Thyroid gland (tissue), 4 donors: Measurements from ENCODE around the gene NDUFV1.

Experiments
- POLR2A ChIP-seq, 2 donors: fragments of 450-650 bp; IDR thresholded peaks; one replicate each; pipeline ENCODE4 v1.6.1; 2017; ENCODE audit warnings: antibody characterized with exemption in 2 of 2, mild to moderate bottlenecking in 2 of 2, moderate library complexity in 1 of 2
- TF ChIP-seq, protein P1 (sequence below), 6 experiments: fragments of 200-600 bp in 3 of 6; fragments of 450-650 bp in 3 of 6; sonication (generic) in 3 of 6; IDR thresholded peaks; one replicate each; pipeline ENCODE4 v1.5.1; 2016 to 2019; ENCODE audit warnings: antibody characterized with exemption in 6 of 6, mild to moderate bottlenecking in 2 of 6, inconsistent platforms in 1 of 6, moderate library complexity in 1 of 6

DNA sequence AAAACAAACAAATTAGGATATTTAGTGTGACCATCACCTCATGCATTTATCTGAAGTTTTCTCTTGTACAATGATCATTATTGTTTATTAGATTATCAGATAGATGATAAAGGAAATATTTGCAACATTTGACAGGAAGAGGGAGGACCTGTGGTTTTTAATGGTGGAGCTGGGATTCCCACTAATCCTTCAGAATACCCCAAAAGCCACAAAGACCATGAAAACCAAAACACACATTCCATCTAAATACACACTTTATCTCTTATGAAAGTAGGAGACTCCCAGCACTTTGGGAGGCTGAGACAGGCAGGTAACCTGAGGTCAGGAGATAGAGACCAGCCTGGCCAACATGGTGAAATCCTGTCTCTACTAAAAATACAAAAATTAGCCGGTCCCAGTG is 7.6 kb upstream of the NDUFV1 start:
- TF ChIP-seq, protein P1, sequence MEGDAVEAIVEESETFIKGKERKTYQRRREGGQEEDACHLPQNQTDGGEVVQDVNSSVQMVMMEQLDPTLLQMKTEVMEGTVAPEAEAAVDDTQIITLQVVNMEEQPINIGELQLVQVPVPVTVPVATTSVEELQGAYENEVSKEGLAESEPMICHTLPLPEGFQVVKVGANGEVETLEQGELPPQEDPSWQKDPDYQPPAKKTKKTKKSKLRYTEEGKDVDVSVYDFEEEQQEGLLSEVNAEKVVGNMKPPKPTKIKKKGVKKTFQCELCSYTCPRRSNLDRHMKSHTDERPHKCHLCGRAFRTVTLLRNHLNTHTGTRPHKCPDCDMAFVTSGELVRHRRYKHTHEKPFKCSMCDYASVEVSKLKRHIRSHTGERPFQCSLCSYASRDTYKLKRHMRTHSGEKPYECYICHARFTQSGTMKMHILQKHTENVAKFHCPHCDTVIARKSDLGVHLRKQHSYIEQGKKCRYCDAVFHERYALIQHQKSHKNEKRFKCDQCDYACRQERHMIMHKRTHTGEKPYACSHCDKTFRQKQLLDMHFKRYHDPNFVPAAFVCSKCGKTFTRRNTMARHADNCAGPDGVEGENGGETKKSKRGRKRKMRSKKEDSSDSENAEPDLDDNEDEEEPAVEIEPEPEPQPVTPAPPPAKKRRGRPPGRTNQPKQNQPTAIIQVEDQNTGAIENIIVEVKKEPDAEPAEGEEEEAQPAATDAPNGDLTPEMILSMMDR (IDR thresholded peaks at IDR 0.05), result no peak
- no peak for TF ChIP-seq POLR2A (IDR thresholded peaks at IDR 0.05)
